GM12865 (cell line): Measurements from ENCODE around the gene MARCHF9.

ENCODE experiments used
- DNase-seq: peaks from one replicate; pipeline ENCODE4 v3.0.0; 2010; ENCODE audit warnings: low read depth
- H3K4me3 ChIP-seq: 2 replicates; pipeline ENCODE4 v1.5.1; 2011; ENCODE audit warnings: mild to moderate bottlenecking, low read depth, low read length, control low read depth
- TF ChIP-seq, protein P1 (sequence below): IDR thresholded peaks from 2 replicates; pipeline ENCODE4 v1.5.1; 2011; ENCODE audit warnings: low read length, control low read depth, low read depth, inconsistent platforms; ENCODE audit not compliant: insufficient read depth; ENCODE audit errors: missing control alignments

Gene MARCHF9

DNA sequence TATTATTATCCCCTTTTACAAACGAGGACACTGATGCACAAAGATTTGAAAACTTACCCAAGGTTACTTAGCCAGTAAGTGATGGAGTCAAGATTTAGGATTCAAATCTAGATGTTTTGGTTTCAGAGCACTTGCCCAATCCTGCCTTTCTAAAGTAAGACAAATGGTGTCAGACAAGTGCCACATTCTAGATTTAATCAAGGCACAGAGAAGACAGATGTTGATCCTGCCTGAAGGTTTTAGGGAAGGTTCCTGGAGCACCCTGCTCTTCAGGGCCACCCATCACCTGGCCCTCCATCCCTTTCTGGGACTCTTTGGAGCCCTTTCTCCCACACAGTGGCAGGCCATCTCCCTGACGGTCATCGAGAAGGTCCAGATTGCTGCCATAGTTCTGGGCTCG is 2.9 kb downstream of the MARCHF9 start:
- TF ChIP-seq, protein P1, sequence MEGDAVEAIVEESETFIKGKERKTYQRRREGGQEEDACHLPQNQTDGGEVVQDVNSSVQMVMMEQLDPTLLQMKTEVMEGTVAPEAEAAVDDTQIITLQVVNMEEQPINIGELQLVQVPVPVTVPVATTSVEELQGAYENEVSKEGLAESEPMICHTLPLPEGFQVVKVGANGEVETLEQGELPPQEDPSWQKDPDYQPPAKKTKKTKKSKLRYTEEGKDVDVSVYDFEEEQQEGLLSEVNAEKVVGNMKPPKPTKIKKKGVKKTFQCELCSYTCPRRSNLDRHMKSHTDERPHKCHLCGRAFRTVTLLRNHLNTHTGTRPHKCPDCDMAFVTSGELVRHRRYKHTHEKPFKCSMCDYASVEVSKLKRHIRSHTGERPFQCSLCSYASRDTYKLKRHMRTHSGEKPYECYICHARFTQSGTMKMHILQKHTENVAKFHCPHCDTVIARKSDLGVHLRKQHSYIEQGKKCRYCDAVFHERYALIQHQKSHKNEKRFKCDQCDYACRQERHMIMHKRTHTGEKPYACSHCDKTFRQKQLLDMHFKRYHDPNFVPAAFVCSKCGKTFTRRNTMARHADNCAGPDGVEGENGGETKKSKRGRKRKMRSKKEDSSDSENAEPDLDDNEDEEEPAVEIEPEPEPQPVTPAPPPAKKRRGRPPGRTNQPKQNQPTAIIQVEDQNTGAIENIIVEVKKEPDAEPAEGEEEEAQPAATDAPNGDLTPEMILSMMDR, result no peak
- H3K4me3 ChIP-seq, result no peak overlapping the region
- DNase-seq, result no peak

DNA sequence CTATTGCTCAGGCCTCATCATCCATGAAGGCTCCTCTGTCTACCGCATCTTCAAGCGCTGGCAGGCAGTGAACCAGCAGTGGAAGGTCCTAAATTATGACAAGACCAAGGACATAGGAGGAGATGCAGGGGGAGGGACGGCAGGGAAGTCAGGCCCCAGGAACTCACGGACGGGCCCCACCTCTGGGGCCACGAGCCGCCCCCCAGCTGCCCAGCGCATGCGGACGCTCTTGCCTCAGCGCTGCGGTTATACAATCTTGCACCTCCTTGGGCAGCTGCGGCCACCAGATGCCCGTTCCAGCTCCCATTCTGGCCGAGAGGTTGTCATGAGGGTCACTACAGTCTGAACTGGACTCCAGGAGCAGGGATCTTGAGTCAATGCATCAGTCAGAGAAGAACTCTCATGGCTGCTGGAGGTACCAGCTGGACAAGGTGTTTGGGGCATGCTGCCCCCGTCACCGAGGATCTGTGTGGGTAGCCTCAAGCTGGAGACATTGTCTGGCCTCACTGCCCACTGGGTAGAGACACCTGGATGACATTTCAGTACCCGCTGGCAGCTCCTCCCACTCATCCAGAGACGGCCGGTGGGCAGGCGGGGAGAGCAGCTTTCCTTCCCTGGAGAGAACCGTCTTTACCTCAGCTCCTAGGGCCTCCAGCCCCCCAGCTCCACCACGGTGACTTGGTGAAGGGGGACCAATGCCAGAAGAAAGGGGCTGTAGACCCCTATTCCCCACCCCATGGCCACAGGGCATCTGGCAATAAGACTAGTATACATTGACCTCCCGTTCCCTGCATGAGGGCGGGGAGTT is 3.9 kb downstream of the MARCHF9 start:
- TF ChIP-seq, protein P1, result no peak
- no peak overlapping the region for H3K4me3 ChIP-seq
- no peak for DNase-seq

DNA sequence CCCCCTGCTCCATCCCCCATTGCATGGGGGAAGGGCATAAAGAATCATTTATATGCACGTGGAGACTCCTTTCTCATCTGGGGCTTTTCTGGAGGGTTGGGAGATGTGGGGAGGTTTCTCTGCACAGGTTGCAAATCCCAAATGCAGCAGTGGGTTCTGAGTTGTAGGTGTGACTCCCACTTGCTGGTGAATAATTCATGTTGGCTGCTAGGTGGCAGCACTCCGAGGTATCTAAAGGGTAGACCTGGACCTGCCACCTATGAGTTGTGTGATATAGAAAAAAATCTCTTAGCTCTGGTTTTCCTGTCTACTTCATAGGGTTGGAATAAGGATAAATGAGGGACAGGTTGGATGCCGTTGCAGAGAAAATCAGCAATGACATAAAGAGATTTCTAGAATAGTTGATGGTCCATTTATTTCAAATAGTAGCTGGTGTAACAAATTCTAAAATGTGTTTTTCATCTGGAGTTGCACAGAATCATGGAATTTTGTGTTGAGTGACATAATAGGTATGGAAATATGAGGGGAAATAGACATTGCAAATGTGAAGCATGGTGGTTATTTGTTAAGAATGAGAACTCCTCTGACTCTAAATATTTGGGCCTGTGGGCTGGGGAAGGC is 4.6 kb downstream of the MARCHF9 start:
- TF ChIP-seq, protein P1, result peak; percentile 51
- DNase-seq, result peak; percentile 64
- no peak overlapping the region for H3K4me3 ChIP-seq

DNA sequence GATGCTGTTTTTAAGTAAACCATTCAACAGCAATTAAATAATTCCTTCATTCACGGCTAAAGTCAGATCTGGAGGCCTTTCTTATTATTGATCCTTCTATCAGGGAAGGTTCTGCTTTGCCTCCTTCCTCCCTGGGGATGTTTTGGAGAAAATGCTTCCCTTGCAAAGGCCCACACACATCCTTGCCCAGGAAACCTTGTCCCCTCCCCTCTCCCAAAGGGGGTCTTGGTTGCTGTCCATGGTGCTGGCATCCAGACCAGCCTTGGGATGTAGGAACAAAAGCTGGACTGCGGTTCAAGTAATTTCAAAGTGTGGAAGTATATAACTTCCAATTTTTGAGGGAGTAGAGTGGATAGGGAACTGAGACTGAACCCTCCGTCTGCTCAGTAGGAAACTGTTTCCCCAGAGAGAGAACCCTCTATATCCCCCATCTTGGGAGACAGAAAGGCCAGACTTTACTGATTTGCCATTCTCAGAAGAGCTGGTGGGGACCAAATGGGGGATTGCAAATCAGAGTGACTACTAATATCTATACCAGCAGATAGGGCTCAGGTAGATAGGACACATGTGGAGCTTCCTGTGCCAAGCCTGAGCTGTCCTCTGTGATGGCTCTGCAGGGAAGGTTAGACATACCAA is 5.6 kb downstream of the MARCHF9 start:
- no peak overlapping the region for H3K4me3 ChIP-seq
- no peak for DNase-seq
- TF ChIP-seq, protein P1, result no peak

DNA sequence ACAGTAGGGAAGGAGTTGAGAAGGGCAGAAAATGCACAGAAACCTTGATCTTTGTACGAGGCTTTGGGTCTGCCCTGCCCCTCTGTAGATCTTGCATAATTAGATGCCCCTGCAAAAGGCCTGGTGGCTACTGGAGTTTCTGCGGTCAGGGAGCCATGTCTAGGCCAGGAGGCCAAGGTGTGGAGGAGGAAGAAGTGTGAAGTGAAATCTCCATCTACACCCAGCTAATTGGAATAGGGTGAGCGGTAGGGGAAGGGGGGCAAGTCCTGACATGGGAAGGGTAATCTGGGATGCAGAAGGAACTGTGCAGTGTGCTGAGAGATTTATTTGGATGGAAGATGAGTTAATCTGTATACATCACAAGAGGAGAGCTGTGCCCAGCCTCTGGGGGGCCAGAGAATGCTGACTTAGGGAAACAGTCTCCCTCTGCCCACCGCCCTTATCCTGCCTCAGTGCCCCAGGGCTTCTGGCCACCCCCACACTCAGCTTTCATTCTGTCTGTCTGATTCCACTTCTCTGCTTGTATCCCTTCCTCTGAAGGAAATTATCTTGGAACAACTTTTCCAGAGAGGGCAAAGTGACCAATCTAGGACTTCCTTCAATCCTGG is 6.6 kb downstream of the MARCHF9 start:
- DNase-seq, result no peak
- H3K4me3 ChIP-seq, result no peak overlapping the region
- TF ChIP-seq, protein P1, result no peak

DNA sequence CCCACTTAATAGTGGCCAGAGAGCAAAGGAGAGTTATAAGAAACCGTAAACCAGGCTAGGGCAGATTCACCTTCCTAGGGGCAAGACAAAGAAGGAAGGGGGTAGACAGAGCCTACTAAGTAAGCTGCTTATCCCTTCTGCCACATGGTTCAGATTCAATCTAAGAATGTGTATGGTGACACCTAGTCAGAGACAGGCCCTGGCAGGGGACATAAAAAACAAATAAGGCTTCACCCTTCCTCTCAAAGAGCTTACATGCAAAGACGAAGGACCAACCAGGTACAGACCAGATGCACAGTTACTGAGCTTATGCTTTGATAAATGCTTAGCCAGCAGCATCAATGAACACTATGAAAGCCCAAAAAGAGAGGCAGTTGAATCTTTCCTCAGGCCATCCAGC is 7.6 kb downstream of the MARCHF9 start:
- TF ChIP-seq, protein P1, result no peak
- H3K4me3 ChIP-seq, result no peak overlapping the region
- DNase-seq, result no peak
